NCI-H1092 (cell line): ENCODE results near the gene FGGY.
A peak's percentile ranks its signal among the peaks of the same experiment; 100 is the strongest.
"Not testable (repeated sequence)": the region's sequence is repeated elsewhere in the genome, so short reads cannot be mapped to it uniquely, and the experiment has no call there.

Source experiments
- DNase-seq: peaks from one replicate; lab custom pipeline; 2025; lab: John Stamatoyannopoulos, UW

The FGGY gene

DNA sequence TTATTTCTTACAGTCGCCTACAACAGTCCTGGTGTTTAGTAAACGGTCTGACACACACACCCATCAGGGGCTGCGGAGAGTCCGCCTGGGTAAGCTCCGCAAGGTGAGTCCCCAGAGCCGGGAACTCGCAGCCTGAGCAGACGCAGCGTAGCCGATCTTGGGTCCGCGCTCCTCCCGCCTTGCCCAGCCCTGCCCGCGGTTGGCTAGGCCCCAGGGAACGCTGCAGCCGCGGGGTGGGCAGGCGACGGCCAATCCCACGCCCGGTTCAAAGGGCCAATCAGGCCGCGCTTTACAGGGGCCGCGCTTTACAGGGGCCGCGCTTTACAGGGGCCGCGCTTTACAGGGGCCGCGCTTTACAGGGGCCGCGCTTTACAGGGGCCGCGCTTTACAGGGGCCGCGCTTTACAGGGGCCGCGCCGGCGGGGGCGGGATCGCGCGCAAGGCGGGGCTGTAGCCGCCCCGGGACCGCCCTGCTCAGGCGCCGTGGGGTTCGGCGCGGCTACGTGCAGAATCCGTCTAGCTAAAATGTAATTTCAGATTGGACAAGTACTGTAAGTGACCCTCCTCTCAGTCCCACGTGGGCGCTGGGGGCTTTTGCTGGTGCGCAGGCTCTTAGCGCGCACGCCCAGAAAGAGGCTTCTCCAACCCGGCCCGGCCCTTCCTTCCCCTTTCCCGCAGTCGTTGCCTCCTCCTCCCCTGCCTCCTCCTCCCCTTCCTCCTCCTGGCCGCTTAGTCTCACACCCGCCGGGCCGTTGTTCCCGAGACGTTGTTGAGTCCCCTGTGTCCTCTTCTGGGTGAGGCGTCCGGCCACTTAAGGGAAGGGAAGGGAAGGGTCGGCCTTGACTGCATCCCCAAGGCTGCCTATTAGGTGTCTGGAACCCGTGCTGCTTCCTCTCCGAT lies at the start of gene FGGY:
Gene FGGY (plus strand): TSS at position 737 of the 899 bp plus-strand sequence. CDS start 24,456 bp downstream, outside the sequence.
- DNase-seq = peak; percentile 89

- no peak for DNase-seq
Measured at GRCh38 chr1:59248758-59249157, 48.1 kb upstream of the FGGY start.

- DNase-seq = no peak
Measured at GRCh38 chr1:59249396-59250137, 47.3 kb upstream of the FGGY start.

DNA sequence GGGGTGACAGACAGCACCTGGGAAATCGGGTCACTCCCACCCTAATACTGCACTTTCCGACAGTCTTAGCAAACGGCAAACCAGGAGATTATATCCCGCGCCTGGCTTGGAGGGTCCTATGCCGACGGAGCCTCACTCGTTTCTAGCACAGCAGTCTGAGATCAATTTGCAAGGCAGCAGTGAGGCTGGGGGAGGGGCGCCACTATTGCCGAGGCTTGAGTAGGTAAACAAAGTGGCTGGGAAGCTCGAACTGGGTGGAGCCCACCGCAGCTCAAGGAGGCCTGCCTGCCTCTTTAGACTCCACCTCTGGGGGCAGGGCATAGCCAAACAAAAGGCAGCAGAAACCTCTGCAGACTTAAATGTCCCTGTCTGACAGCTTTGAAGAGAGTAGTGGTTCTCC lies 45.8 kb upstream of the FGGY start:
- DNase-seq = not testable (repeated sequence)

DNA sequence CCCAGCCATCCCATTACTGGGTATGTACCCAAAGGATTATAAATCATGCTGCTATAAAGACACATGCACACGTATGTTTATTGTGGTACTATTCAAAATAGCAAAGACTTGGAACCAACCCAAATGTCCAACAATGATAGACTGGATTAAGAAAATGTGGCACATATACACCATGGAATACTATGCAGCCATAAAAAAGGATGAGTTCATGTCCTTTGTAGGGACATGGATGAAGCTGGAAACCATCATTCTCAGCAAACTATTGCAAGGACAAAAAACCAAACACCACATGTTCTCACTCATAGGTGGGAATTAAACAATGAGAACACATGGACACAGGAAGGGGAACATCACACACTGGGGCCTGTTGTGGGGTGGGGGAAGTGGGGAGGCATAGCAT lies 40.5 kb upstream of the FGGY start:
- DNase-seq = not testable (repeated sequence)

GRCh38 chr1:59258412-59259032 lies 38.4 kb upstream of the FGGY start:
- DNase-seq = no peak

DNA sequence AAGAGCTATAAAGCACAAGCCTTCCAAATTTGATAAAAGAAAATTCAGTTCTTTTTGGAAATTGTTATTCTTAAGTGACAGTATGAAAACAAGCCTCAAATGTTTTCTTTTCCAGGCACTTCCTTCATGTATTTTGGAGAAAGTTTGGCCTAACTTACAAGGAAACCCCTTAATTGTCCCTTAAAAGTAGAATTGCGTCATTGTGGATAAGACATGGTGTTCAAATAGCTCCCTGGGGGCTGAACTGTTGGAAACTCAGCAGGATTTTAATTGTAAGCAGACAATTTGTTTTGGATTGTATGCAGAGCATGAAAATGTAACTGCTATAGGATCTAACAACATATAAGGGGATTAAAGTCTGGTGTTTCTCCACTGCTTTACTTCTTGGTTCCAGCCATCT lies 35.4 kb upstream of the FGGY start:
- no peak for DNase-seq

DNA sequence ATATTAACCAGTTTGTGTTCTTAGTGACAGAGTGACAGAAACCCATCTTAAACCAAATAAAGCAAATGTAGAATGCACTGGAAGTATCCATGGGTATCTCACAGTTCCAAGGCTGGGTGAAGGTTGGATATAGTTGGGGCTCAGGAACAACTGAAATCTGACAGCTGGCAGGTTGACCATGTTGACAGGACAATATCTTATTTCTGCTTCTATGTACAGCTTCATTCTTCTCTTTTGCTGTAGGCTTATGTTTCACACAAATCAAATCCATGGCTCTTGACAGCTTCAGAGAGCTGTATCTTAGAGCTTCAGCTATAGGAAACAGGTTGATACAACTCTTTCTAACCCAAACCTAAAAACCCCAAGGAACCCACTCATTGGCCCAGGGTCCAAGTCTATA lies 34.3 kb upstream of the FGGY start:
- DNase-seq = no peak

DNA sequence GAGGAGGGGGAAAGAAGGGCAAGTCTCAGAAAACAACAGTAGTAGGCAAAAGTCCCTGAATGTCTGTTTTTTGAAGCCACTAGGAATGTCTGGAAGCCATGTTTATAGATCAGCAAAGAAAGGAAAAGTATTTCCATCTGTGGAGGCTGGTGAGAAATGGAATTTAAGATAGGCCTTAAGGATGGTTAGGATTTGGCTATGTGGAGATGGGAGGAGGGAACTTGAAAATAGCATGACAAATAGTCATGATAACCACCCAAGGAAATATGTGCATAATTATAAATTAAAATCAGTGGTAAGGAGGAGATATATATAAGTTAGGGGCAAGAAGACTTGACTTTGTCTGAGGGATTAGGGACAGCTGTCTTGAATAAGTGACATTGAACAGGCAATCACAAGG lies 33.8 kb upstream of the FGGY start:
- DNase-seq = no peak

DNA sequence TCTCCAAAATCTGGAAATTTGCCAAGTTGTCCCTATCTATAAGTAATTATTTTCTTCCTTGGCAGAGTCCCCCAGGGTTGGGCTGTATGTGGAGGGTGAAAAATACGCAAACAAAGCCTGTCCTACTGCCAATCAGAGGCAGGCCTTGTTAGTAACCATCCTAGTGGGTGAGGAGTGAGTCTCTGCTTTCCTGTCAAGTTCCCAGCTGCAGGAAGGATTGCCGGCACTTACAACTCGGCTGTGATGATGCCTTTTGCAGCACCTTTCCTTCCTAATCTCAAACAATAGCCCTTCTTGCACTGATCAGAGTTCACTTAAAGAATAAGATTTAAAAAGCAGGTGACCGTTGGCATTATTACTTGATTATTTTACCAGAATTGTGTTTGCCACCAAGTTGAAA lies 31.3 kb upstream of the FGGY start:
- no peak for DNase-seq

GRCh38 chr1:59266180-59266926 lies 30.5 kb upstream of the FGGY start:
- DNase-seq = no peak

DNA sequence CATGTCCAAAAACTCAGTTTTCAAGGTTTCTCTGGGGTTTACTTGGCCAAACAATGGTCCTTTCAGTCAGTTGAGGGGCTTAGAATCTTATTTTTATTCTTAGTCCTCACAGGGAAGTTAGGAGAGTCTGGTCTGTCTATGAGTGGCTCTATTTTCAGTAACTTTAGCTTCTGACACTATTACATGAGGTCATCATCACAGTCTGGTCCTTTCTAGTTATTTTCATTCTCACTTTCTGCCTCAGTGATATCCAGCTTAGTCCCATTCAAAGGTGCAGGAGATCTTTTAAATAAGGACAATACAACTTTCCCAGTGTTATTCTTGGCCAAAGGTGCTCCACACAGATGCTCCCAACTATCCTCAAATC lies 30.0 kb upstream of the FGGY start:
- no peak for DNase-seq

DNA sequence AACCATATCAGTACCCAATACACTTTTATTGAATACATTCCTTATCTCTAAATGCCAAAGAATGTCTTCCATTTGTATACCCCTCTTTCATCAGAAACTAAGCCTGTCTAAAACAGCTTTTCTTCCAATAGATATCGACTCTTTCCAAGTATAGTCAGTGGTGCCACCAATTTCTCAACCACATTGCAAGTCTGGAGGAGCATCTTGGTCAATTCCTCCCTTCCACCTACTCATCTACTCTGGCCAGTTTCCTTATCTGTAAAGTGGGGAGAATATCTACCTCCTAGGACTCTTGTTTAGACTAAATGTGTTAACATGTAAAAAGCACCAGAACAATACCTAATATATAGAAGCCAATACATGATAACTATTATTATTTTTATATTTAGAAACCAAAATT lies 28.5 kb upstream of the FGGY start:
- DNase-seq = no peak

DNA sequence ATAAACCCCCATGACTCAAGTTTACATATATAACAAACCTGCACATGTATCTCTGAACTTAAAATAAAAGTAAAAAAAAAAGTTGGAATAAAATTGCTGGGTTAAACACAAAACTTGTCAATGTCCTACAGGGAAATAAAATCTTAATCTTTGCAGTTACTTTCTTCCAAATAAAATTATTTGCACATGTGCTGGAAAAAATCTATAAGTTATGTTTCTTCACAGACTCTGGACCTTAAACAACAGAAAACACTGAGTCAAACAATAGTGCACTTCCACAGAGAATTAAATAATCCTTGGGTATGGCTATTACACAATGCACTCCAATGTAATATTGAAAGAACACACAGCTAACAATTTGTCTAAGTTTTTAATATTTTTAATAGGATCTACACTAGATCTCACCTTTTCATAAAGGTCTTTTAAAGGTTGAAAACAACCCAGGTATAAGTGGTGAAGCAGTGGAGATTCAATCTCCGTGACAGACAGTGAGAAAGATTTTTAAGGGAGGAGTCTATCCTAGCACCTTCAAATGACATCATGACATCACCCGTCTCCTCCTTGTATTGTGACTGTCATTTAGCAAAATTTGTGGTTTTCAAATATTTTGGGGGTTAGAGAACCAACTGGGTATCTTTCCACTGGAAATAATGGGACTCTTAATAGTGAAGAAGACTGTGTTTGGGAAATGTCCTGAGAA lies 25.2 kb upstream of the FGGY start:
- no peak for DNase-seq

DNA sequence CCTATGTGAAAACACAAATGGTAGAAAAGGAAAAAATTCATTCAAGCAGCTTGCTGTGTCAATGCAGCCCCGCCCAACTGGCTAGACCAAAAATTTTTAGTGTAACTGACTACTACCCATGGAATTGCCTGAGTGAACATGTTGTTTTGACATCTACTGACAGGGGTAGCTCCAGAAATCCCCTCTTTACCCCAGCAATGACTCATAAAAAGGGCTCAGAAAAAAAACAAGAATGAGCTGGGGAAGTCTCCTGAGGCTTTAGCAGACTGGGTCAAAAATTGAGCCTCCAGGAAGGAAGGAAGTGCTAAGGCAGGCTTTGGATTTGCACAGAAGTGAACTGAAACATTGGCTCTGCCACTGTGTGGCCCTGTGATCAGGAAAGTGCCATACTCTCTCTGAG lies 24.4 kb upstream of the FGGY start:
- no peak for DNase-seq

DNA sequence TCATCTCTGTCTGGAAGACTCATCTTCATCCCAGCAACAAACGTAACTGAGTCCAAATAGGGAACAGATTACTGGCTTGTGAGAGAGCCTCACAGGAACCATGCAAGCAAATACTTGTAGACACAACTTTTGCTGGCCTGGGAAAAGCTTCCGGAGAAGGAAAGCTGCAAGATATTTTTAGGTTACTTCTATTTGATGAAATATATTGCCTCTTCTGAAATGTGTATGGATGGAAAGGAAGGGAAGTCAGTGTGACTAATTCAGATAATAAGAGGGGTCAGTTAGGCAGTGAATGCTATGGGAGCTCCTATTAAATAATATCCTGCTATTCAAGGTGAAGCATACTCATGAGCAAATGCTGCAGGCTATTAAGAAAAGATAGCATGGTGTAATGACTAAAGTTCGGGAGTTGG lies 20.4 kb upstream of the FGGY start:
- DNase-seq = no peak

- DNase-seq = no peak
Measured at GRCh38 chr1:59278780-59279354, 18.0 kb upstream of the FGGY start.

- DNase-seq = no peak
Measured at GRCh38 chr1:59279645-59280044, 17.2 kb upstream of the FGGY start.

DNA sequence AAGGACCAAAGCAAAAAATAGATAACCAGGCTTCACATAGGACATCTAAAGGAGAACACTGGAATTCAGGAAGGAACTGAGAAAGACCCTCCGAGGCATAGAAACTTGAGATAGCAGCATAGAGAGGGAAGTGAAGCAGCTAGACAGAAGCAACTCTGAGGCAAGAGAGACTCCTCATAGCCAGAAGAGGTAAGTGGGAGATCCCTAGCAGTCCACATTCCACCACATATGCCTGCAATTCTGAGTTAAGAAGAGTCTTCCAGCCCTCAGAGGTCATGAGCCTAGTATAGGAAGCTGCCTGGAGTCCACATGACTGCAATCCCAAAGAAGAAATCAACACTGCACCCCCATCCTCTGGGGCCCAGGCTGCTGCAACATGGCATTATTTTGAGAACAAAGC lies 13.9 kb upstream of the FGGY start:
- no peak for DNase-seq

GRCh38 chr1:59285691-59286090 lies 11.2 kb upstream of the FGGY start:
- DNase-seq = no peak

GRCh38 chr1:59288046-59288445 lies 8.8 kb upstream of the FGGY start:
- no peak for DNase-seq
